HepG2 (cell line): ENCODE measurements around the gene ZKSCAN3. TPM values are rescaled to one million over a fixed set of nuclear protein-coding genes. Genes with fewer than 3 reads are reported as not detected.

Experiments used
- ARNT2 ChIP-seq: sonication (generic); formaldehyde crosslinking; IDR thresholded peaks from 2 replicates; pipeline ENCODE4 v1.8.0; 2022; ENCODE audit warnings: mild to moderate bottlenecking, low read depth, missing genetic modification reagents, moderate library complexity
- ELF1 ChIP-seq: sonication (generic); formaldehyde crosslinking; IDR thresholded peaks from 2 replicates; pipeline ENCODE4 v1.4.0; 2020; ENCODE audit warnings: missing genetic modification reagents
- ELF3 ChIP-seq: IDR thresholded peaks from 2 replicates; pipeline ENCODE4 v1.6.1; 2016; ENCODE audit warnings: missing genetic modification reagents, missing compliant biosample characterization
- FOSL2 ChIP-seq: sonication (generic); formaldehyde crosslinking; IDR thresholded peaks from 2 replicates; pipeline ENCODE4 v1.4.0; 2020; ENCODE audit warnings: missing genetic modification reagents
- GZF1 ChIP-seq: sonication (generic); formaldehyde crosslinking; IDR thresholded peaks from 2 replicates; pipeline ENCODE4 v1.5.1; 2020; ENCODE audit warnings: mild to moderate bottlenecking, missing genetic modification reagents
- HDAC1 ChIP-seq: sonication (generic); formaldehyde crosslinking; IDR thresholded peaks from 2 replicates; pipeline ENCODE4 v1.5.1; 2020; ENCODE audit warnings: mild to moderate bottlenecking, missing genetic modification reagents
- HNRNPK ChIP-seq: fragments of 200-400 bp; formaldehyde crosslinking; IDR thresholded peaks from 2 replicates; pipeline ENCODE4 v1.6.1; 2018; ENCODE audit warnings: low read length, low read depth, moderate library complexity, mild to moderate bottlenecking; ENCODE audit not compliant: poor library complexity, severe bottlenecking
- IRF2 ChIP-seq: IDR thresholded peaks from 2 replicates; pipeline ENCODE4 v1.6.1; 2018; ENCODE audit warnings: missing genetic modification reagents, missing compliant biosample characterization
- MBNL3 ChIP-seq: fragments of 250-450 bp; sonication (Bioruptor Pico); conservative IDR thresholded peaks from 2 replicates; pipeline ENCODE4 v1.8.0; 2022; ENCODE audit warnings: mild to moderate bottlenecking, inconsistent platforms
- MEIS1 ChIP-seq: sonication (generic); formaldehyde crosslinking; IDR thresholded peaks from 2 replicates; pipeline ENCODE4 v1.9.0; 2021; ENCODE audit warnings: mild to moderate bottlenecking, missing genetic modification reagents, moderate library complexity, borderline replicate concordance
- NFE2L2 ChIP-seq: fragments of 150-350 bp; IDR thresholded peaks from 2 replicates; pipeline ENCODE4 v1.6.1; 2014; ENCODE audit warnings: low read length
- NKX3-1 ChIP-seq: sonication (generic); formaldehyde crosslinking; IDR thresholded peaks from 2 replicates; pipeline ENCODE4 v1.5.0; 2020; ENCODE audit warnings: missing genetic modification reagents
- PATZ1 ChIP-seq: sonication (generic); formaldehyde crosslinking; IDR thresholded peaks from 2 replicates; pipeline ENCODE4 v1.4.0; 2020; ENCODE audit warnings: missing genetic modification reagents
- PCBP2 ChIP-seq: fragments of 200-400 bp; formaldehyde crosslinking; optimal IDR thresholded peaks from 2 replicates; pipeline ENCODE3; 2018; ENCODE audit warnings: low read length, low read depth; ENCODE audit not compliant: poor library complexity, severe bottlenecking
- POLR2A ChIP-seq, 2 experiments: IDR thresholded peaks; 2 replicates each; pipeline ENCODE4 v1.6.1; 2011; ENCODE audit warnings: low read depth in 2 of 2, low read length in 2 of 2, mild to moderate bottlenecking in 1 of 2, moderate library complexity in 1 of 2; ENCODE audit not compliant: insufficient read depth in 1 of 2
- PRMT3 ChIP-seq: sonication (generic); formaldehyde crosslinking; IDR thresholded peaks from 2 replicates; pipeline ENCODE4 v1.8.1; 2022; ENCODE audit warnings: low read depth, mild to moderate bottlenecking, moderate library complexity, missing genetic modification reagents, borderline replicate concordance
- RARG ChIP-seq: sonication (generic); formaldehyde crosslinking; IDR thresholded peaks from 2 replicates; pipeline ENCODE4 v1.4.0; 2020; ENCODE audit warnings: low read depth, mild to moderate bottlenecking, missing genetic modification reagents
- RBFOX2 ChIP-seq: fragments of 200-400 bp; formaldehyde crosslinking; IDR thresholded peaks from 2 replicates; pipeline ENCODE4 v1.6.1; 2017; ENCODE audit warnings: low read depth, mild to moderate bottlenecking, low read length
- ZC3H4 ChIP-seq: sonication (generic); formaldehyde crosslinking; IDR thresholded peaks from 2 replicates; pipeline ENCODE4 v1.4.0; 2020; ENCODE audit warnings: missing genetic modification reagents, borderline replicate concordance
- ZFP90 ChIP-seq: sonication (generic); formaldehyde crosslinking; IDR thresholded peaks from 2 replicates; pipeline ENCODE4 v1.8.0; 2022; ENCODE audit warnings: missing genetic modification reagents, mild to moderate bottlenecking, inconsistent platforms, borderline replicate concordance
- ZFY ChIP-seq: sonication (generic); formaldehyde crosslinking; IDR thresholded peaks from 2 replicates; pipeline ENCODE4 v1.4.0; 2020; ENCODE audit warnings: missing genetic modification reagents
- ZNF331 ChIP-seq: sonication (generic); formaldehyde crosslinking; IDR thresholded peaks from 2 replicates; pipeline ENCODE4 v1.4.0; 2020; ENCODE audit warnings: missing genetic modification reagents
- ZNF431 ChIP-seq: sonication (generic); formaldehyde crosslinking; IDR thresholded peaks from 2 replicates; pipeline ENCODE4 v1.9.0; 2022; ENCODE audit warnings: missing genetic modification reagents, low read depth, mild to moderate bottlenecking, borderline replicate concordance
- ZNF563 ChIP-seq: sonication (generic); formaldehyde crosslinking; IDR thresholded peaks from 2 replicates; pipeline ENCODE4 v1.8.0; 2022; ENCODE audit warnings: mild to moderate bottlenecking, moderate library complexity, missing genetic modification reagents
- ZNF672 ChIP-seq: sonication (generic); formaldehyde crosslinking; IDR thresholded peaks from 2 replicates; pipeline ENCODE4 v1.8.1; 2022; ENCODE audit warnings: missing genetic modification reagents
- ZNF773 ChIP-seq: sonication (generic); formaldehyde crosslinking; IDR thresholded peaks from 2 replicates; pipeline ENCODE4 v1.4.0; 2020; ENCODE audit warnings: missing genetic modification reagents, borderline replicate concordance
- ZNF891 ChIP-seq: sonication (generic); formaldehyde crosslinking; IDR thresholded peaks from 2 replicates; pipeline ENCODE4 v1.5.0; 2020; ENCODE audit warnings: mild to moderate bottlenecking, missing genetic modification reagents
- polyA plus RNA-seq, 8 experiments: library from polyadenylated mRNA; depleted of rRNA in 3 of 8; stranded (reverse) in 7 of 8; unstranded in 1 of 8; fragments of >200 nt; fragmentation: Illumina TruSeq in 4 of 8; extraction: Trizol in 4 of 8; gene quantifications; 2 replicates each; pipeline versions ENCODE4 v1.2.1 to v1.2.3, GENCODE V29; 2011 to 2016; ENCODE audit warnings: low read depth in 4 of 8, missing spikeins in 1 of 8, mixed read lengths in 1 of 8; ENCODE audit not compliant: insufficient read depth in 1 of 8
- total RNA-seq, 5 experiments: library from RNA; depleted of rRNA; stranded (reverse); fragments of >200 nt; fragmentation: Illumina TruSeq; extraction: Trizol; gene quantifications; 2 replicates each; pipeline ENCODE4 v1.2.3, GENCODE V29; 2016; ENCODE audit warnings: low read depth in 1 of 5
- TF ChIP-seq, protein P1 (sequence below): sonication (generic); formaldehyde crosslinking; IDR thresholded peaks from 2 replicates; pipeline ENCODE4 v1.4.0; 2020; ENCODE audit warnings: mild to moderate bottlenecking, missing genetic modification reagents

Gene ZKSCAN3
- total and polyA plus RNA-seq, 2 of the 13 experiments (the other 11 are each of a cell fraction or from before 2014, with no cell fraction given): 3.3 to 7.4 TPM

GRCh38 chr6:28383235-28384142 lies 33.7 kb downstream of the ZKSCAN3 start (continued):
- TF ChIP-seq PATZ1: peak; percentile 65
- no peak for TF ChIP-seq ZC3H4 (CRISPR knock-in tag)
- TF ChIP-seq ZFP90 (CRISPR knock-in tag): no peak; the same call in 1 of the 2 replicates
- TF ChIP-seq MEIS1 (CRISPR knock-in tag): peak; percentile 91; the same call in 1 of the 2 replicates
- TF ChIP-seq ELF1 (CRISPR knock-in tag): peak; percentile 72; the same call in 1 of the 2 replicates
- TF ChIP-seq ZNF331 (CRISPR knock-in tag): peak; percentile 83
- TF ChIP-seq ZNF891: peak; percentile 99
- TF ChIP-seq ZFY (CRISPR knock-in tag): peak; percentile 89
- no peak for TF ChIP-seq HNRNPK
- TF ChIP-seq PRMT3 (CRISPR knock-in tag): peak; percentile 82; the same call in 1 of the 2 replicates
- no peak for TF ChIP-seq NFE2L2
- peak; percentile 73 for TF ChIP-seq FOSL2 (CRISPR knock-in tag)
- peak; percentile 41 to 70; a peak in 2 of 4 replicates for TF ChIP-seq POLR2A (IDR thresholded peaks at IDR 0.05; ENCODE audit: insufficient read depth in 1 of 2, low read depth in 2 of 2, low read length in 2 of 2)
- no peak for TF ChIP-seq NKX3-1 (CRISPR knock-in tag)
- peak; percentile 67; the same call in 1 of the 2 replicates for TF ChIP-seq GZF1 (CRISPR knock-in tag)
- TF ChIP-seq ZNF672 (CRISPR knock-in tag): no peak
- peak; percentile 74 for TF ChIP-seq ELF3 (CRISPR knock-in tag)
- peak; percentile 67; the same call in 1 of the 2 replicates for TF ChIP-seq ZNF431 (CRISPR knock-in tag)
- peak; percentile 86 for TF ChIP-seq ARNT2
- TF ChIP-seq IRF2 (CRISPR knock-in tag): peak; percentile 98
- no peak for TF ChIP-seq ZNF773 (CRISPR knock-in tag)
- TF ChIP-seq PCBP2: no peak
- peak; percentile 56; the same call in 1 of the 2 replicates for TF ChIP-seq RBFOX2
- TF ChIP-seq MBNL3 (CRISPR knock-in tag): no peak
- TF ChIP-seq, protein P1, sequence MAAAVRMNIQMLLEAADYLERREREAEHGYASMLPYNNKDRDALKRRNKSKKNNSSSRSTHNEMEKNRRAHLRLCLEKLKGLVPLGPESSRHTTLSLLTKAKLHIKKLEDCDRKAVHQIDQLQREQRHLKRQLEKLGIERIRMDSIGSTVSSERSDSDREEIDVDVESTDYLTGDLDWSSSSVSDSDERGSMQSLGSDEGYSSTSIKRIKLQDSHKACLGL: peak; percentile 90
- peak; percentile 75; the same call in 1 of the 2 replicates for TF ChIP-seq ZNF563 (CRISPR knock-in tag)
- no peak for TF ChIP-seq RARG (CRISPR knock-in tag)
- TF ChIP-seq HDAC1 (CRISPR knock-in tag): peak; percentile 98
